Measurements from ENCODE around the gene UBR4. TPM values are rescaled to one million over a fixed set of nuclear protein-coding genes. Genes with fewer than 3 reads are reported as not detected.

The UBR4 gene
- polyA plus RNA-seq, 1 of the 3 experiments (the other 2 are of a cell fraction) = 68.7 TPM

GRCh38 chr1:19067182-19067911 is 142.7 kb downstream of the UBR4 start:
- no peaks in the 10 kb centered on the region for H4K20me1 ChIP-seq (ENCODE audit: insufficient read depth)
- no peak overlapping the region; a peak in 1 of 4 replicates for H3K27ac ChIP-seq (ENCODE audit: low read depth in 2 of 2, low read length in 1 of 2)
- no peak overlapping the region for H3K4me3 ChIP-seq (ENCODE audit: low read depth in 2 of 2, low read length in 1 of 2)
- no peaks in the 10 kb centered on the region for H3K9me2 ChIP-seq
- no peaks in the 10 kb centered on the region for H3K79me2 ChIP-seq (ENCODE audit: insufficient read depth)
- WGBS (ENCODE audit: low lambda C conversion rate) = 68% methylated on average over 12 of the region's 17 CpGs
- no peak overlapping the region for H3K9ac ChIP-seq
- H3K4me2 ChIP-seq = no peak overlapping the region
- TF ChIP-seq NFIC (IDR thresholded peaks at IDR 0.05; ENCODE audit: borderline replicate concordance) (0 out of 2 replicates have a peak, but pooled peaks have one; percentile 32), TAF1 (IDR thresholded peaks at IDR 0.05; ENCODE audit: borderline replicate concordance, low read depth, low read length) (no peak), TEAD4 (IDR thresholded peaks at IDR 0.05; ENCODE audit: borderline replicate concordance, insufficient read depth) (no peak), TCF12 (IDR thresholded peaks at IDR 0.05) (0 out of 2 replicates have a peak, but pooled peaks have one; percentile 18), SMC3 (IDR thresholded peaks at IDR 0.05; ENCODE audit: low read depth, low read length) (no peak), RFX5 (IDR thresholded peaks at IDR 0.05; ENCODE audit: low read length) (no peak)
- CTCF ChIA-PET = interaction anchor here (0.9 to 6.8 kb wide), 5 partner anchors 135 to 160 kb away, joined by 3 to 34 read pairs (median 4); no protein-coding TSS in a partner anchor
- no peaks in the 10 kb centered on the region for H3K27me3 ChIP-seq (ENCODE audit: insufficient read depth)
- POLR2A ChIA-PET = no interaction called here
- no peaks in the 10 kb centered on the region for H3K36me3 ChIP-seq (replicated peaks in 1 of 2; ENCODE audit: control insufficient read depth in 1 of 2, insufficient read depth in 2 of 2, low read length in 1 of 2)
- H2AFZ ChIP-seq (ENCODE audit: low read depth) = no peak overlapping the region
- peak; percentile 63 for DNase-seq
- peaks cover 0 to 41% of the 10 kb centered on the region in 2 experiments; a peak in 1 of 4 replicates for H3K4me1 ChIP-seq (ENCODE audit: control insufficient read depth in 1 of 2, insufficient read depth in 2 of 2, low read depth in 1 of 2, low read length in 1 of 2)
- H3F3A ChIP-seq (replicated peaks; ENCODE audit: insufficient read depth) = no peaks in the 10 kb centered on the region
- H3K9me3 ChIP-seq = no peaks in the 10 kb centered on the region

- TF ChIP-seq USF1 (IDR thresholded peaks at IDR 0.05; ENCODE audit: borderline replicate concordance, low read depth) (no peak), NFIC (IDR thresholded peaks at IDR 0.05; ENCODE audit: borderline replicate concordance) (no peak), SMC3 (IDR thresholded peaks at IDR 0.05; ENCODE audit: low read depth, low read length) (no peak), PBX3 (IDR thresholded peaks at IDR 0.05) (no peak), MEF2A (IDR thresholded peaks at IDR 0.05; ENCODE audit: borderline replicate concordance, low read depth) (no peak), POLR2AphosphoS5 (IDR thresholded peaks at IDR 0.05; ENCODE audit: low read depth, low read length) (no peak), RFX5 (IDR thresholded peaks at IDR 0.05; ENCODE audit: low read length) (no peak), EZH2phosphoT487 (IDR thresholded peaks at IDR 0.05; ENCODE audit: borderline replicate concordance, low read depth) (no peak)
- ChIA-PET POLR2A (no interaction called here), CTCF (interaction anchor here (6.8 kb wide), 1 partner anchor 159 kb away, joined by 34 read pairs; no protein-coding TSS in a partner anchor)
- H3K79me2 ChIP-seq (ENCODE audit: insufficient read depth) = no peaks in the 10 kb centered on the region
- no peaks in the 10 kb centered on the region for H3F3A ChIP-seq (replicated peaks; ENCODE audit: insufficient read depth)
- H3K4me1 ChIP-seq (ENCODE audit: control insufficient read depth in 1 of 2, insufficient read depth in 2 of 2, low read depth in 1 of 2, low read length in 1 of 2) = peaks cover 0 to 41% of the 10 kb centered on the region in 2 experiments; a peak in 1 of 4 replicates
- H3K27me3 ChIP-seq (ENCODE audit: insufficient read depth) = no peaks in the 10 kb centered on the region
- H3K27ac ChIP-seq (ENCODE audit: low read depth in 2 of 2, low read length in 1 of 2) = no peak overlapping the region
- no peak overlapping the region for H3K9ac ChIP-seq
- H2AFZ ChIP-seq (ENCODE audit: low read depth) = no peak overlapping the region
- 90% methylated on average over 4 of the region's 10 CpGs for WGBS (ENCODE audit: low lambda C conversion rate)
- H3K9me3 ChIP-seq = no peaks in the 10 kb centered on the region
- H3K4me3 ChIP-seq (ENCODE audit: low read depth in 2 of 2, low read length in 1 of 2) = no peak overlapping the region
- no peak overlapping the region for H3K4me2 ChIP-seq
- no peak for DNase-seq
- H4K20me1 ChIP-seq (ENCODE audit: insufficient read depth) = no peaks in the 10 kb centered on the region
- H3K9me2 ChIP-seq = no peaks in the 10 kb centered on the region
- no peaks in the 10 kb centered on the region for H3K36me3 ChIP-seq (replicated peaks in 1 of 2; ENCODE audit: control insufficient read depth in 1 of 2, insufficient read depth in 2 of 2, low read length in 1 of 2)
Observed at GRCh38 chr1:19066874-19067181, 143.2 kb downstream of the UBR4 start.
